H1 (cell line): ENCODE results near the gene ZNF837. TPM values are rescaled to one million over a fixed set of nuclear protein-coding genes. Genes with fewer than 3 reads are reported as not detected.

Experiments used
- CTCF ChIA-PET: fragments of 300-600 bp; sonication (Branson Sonifier 250); formaldehyde crosslinking; loops from one replicate; lab custom pipeline; 2021; ENCODE audit not compliant: partially characterized antibody; lab: Charles Lee
- POLR2A ChIA-PET: fragments of 300-600 bp; sonication (Branson Sonifier 250); formaldehyde crosslinking; loops from one replicate; lab custom pipeline; 2021; ENCODE audit warnings: inconsistent platforms; ENCODE audit not compliant: partially characterized antibody; lab: Charles Lee
- DNase-seq, 2 experiments: peaks; one replicate each; pipeline versions ENCODE4 v3.0.0 to v3.0.0-alpha.2; 2010 to 2022; ENCODE audit warnings: low spot score in 2 of 2, low read depth in 1 of 2, mixed read lengths in 1 of 2
- FAIRE-seq: peaks from 2 replicates; lab custom pipeline; 2011; peaks lifted over from hg19 to GRCh38; lab: Jason Lieb, UNC
- H2AFZ ChIP-seq: 2 replicates; pipeline ENCODE4 v1.8.1; 2012; ENCODE audit warnings: low read length, inconsistent platforms
- H2AK5ac ChIP-seq: 2 replicates; pipeline ENCODE4 v1.6.1; 2013; ENCODE audit warnings: low read depth, low read length
- H2BK120ac ChIP-seq: replicated peaks from 2 replicates; pipeline ENCODE3; 2013; ENCODE audit warnings: low read depth, low read length, inconsistent platforms
- H2BK12ac ChIP-seq: 2 replicates; pipeline ENCODE4 v1.6.1; 2013; ENCODE audit warnings: low read depth, low read length
- H2BK15ac ChIP-seq: 2 replicates; pipeline ENCODE4 v1.6.1; 2013; ENCODE audit warnings: low read length
- H2BK20ac ChIP-seq: 2 replicates; pipeline ENCODE4 v1.6.1; 2013; ENCODE audit warnings: low read length
- H2BK5ac ChIP-seq: 2 replicates; pipeline ENCODE4 v1.6.1; 2013; ENCODE audit warnings: low read depth, low read length
- H3K14ac ChIP-seq: 2 replicates; pipeline ENCODE4 v1.6.1; 2013; ENCODE audit warnings: inconsistent platforms; ENCODE audit not compliant: insufficient read length
- H3K18ac ChIP-seq: 2 replicates; pipeline ENCODE4 v1.6.1; 2013; ENCODE audit warnings: low read length; ENCODE audit errors: extremely low read depth
- H3K23ac ChIP-seq: 2 replicates; pipeline ENCODE4 v1.6.1; 2013; ENCODE audit warnings: inconsistent platforms; ENCODE audit not compliant: insufficient read length
- H3K23me2 ChIP-seq: 2 replicates; pipeline ENCODE4 v1.6.1; 2013; ENCODE audit warnings: low read depth, low read length
- H3K27ac ChIP-seq: 2 replicates; pipeline ENCODE4 v1.6.1; 2011; ENCODE audit warnings: low read depth, low read length, inconsistent platforms
- H3K27me3 ChIP-seq, 4 experiments: replicated peaks in 1 of 4; 1 replicate in 1 of 4; 2 replicates in 3 of 4; pipeline versions ENCODE4 v1.6.1 to v1.8.1; 2011 to 2013; ENCODE audit warnings: low read length in 3 of 4, mild to moderate bottlenecking in 3 of 4, inconsistent platforms in 2 of 4, mixed read lengths in 2 of 4, moderate library complexity in 1 of 4; ENCODE audit not compliant: control insufficient read depth in 3 of 4, insufficient read depth in 3 of 4; ENCODE audit errors: extremely low read depth in 1 of 4
- H3K36me3 ChIP-seq, 4 experiments: 2 replicates each; pipeline versions ENCODE4 v1.6.1 to v1.8.1; 2011 to 2013; ENCODE audit warnings: mild to moderate bottlenecking in 4 of 4, low read length in 3 of 4, moderate library complexity in 2 of 4, control low read depth in 1 of 4, inconsistent platforms in 1 of 4; ENCODE audit not compliant: insufficient read depth in 4 of 4, control insufficient read depth in 2 of 4
- H3K4ac ChIP-seq: replicated peaks from 2 replicates; pipeline ENCODE3; 2013; ENCODE audit warnings: low read length, low read depth, mixed read lengths, inconsistent platforms; ENCODE audit not compliant: insufficient read length
- H3K4me1 ChIP-seq, 4 experiments: replicated peaks in 1 of 4; 1 replicate in 1 of 4; 2 replicates in 3 of 4; pipeline versions ENCODE4 v1.6.1 to v1.8.1; 2011 to 2013; ENCODE audit warnings: low read length in 3 of 4, inconsistent platforms in 2 of 4, mixed read lengths in 1 of 4; ENCODE audit not compliant: insufficient read depth in 4 of 4, control insufficient read depth in 3 of 4
- H3K4me2 ChIP-seq, 2 experiments: 2 replicates each; pipeline versions ENCODE4 v1.6.1 to v1.8.1; 2011 to 2013; ENCODE audit warnings: low read depth in 2 of 2, low read length in 2 of 2, control low read depth in 1 of 2, inconsistent platforms in 1 of 2, mild to moderate bottlenecking in 1 of 2; ENCODE audit not compliant: insufficient read depth in 1 of 2
- H3K4me3 ChIP-seq, 4 experiments: fragments of 200-600, 300-600 bp in 1 of 4; sonication (generic), shearing (Covaris generic), sonication (Bioruptor Twin) in 1 of 4; 2 replicates each; pipeline versions ENCODE4 v1.5.1 to v1.8.1; 2011 to 2016; ENCODE audit warnings: low read length in 4 of 4, low read depth in 3 of 4, control low read depth in 2 of 4, inconsistent platforms in 2 of 4, mild to moderate bottlenecking in 2 of 4, mixed read lengths in 1 of 4, moderate library complexity in 1 of 4; ENCODE audit not compliant: insufficient read depth in 2 of 4; ENCODE audit errors: extremely low read depth in 1 of 4
- H3K56ac ChIP-seq: replicated peaks from 2 replicates; pipeline ENCODE3; 2013; ENCODE audit warnings: low read depth, mild to moderate bottlenecking, mixed read lengths, low read length, inconsistent platforms; ENCODE audit not compliant: insufficient read length
- H3K79me1 ChIP-seq: 2 replicates; pipeline ENCODE4 v1.6.1; 2013; ENCODE audit warnings: low read depth, low read length, control low read depth
- H3K79me2 ChIP-seq, 2 experiments: 2 replicates each; pipeline versions ENCODE4 v1.6.1 to v1.8.1; 2012 to 2013; ENCODE audit warnings: low read length in 2 of 2, mild to moderate bottlenecking in 2 of 2, inconsistent platforms in 1 of 2; ENCODE audit not compliant: insufficient read depth in 2 of 2, control insufficient read depth in 1 of 2
- H3K9ac ChIP-seq, 4 experiments: replicated peaks in 1 of 4; 1 replicate in 1 of 4; 2 replicates in 3 of 4; pipeline versions ENCODE4 v1.6.1 to v1.8.1; 2011 to 2013; ENCODE audit warnings: low read depth in 3 of 4, low read length in 3 of 4, control low read depth in 2 of 4, mild to moderate bottlenecking in 2 of 4, moderate library complexity in 2 of 4, inconsistent platforms in 1 of 4; ENCODE audit errors: extremely low read depth in 1 of 4
- H3K9me3 ChIP-seq, 2 experiments: 2 replicates each; pipeline versions ENCODE4 v1.6.1 to v1.8.1; 2012 to 2013; ENCODE audit warnings: mild to moderate bottlenecking in 2 of 2, moderate library complexity in 2 of 2, control low read depth in 1 of 2, inconsistent platforms in 1 of 2, low read depth in 1 of 2, low read length in 1 of 2, mixed read lengths in 1 of 2; ENCODE audit not compliant: insufficient read depth in 2 of 2
- H4K20me1 ChIP-seq, 2 experiments: replicated peaks in 1 of 2; 2 replicates each; pipeline versions ENCODE3 to v1.8.1; 2011 to 2013; ENCODE audit warnings: inconsistent platforms in 2 of 2, low read length in 2 of 2, mild to moderate bottlenecking in 1 of 2; ENCODE audit not compliant: insufficient read depth in 2 of 2, control insufficient read depth in 1 of 2
- H4K5ac ChIP-seq: 2 replicates; pipeline ENCODE4 v1.6.1; 2013; ENCODE audit warnings: low read length, low read depth, mixed read lengths, inconsistent platforms; ENCODE audit not compliant: insufficient read length
- H4K8ac ChIP-seq: 2 replicates; pipeline ENCODE4 v1.8.0; 2013; ENCODE audit warnings: mild to moderate bottlenecking, moderate library complexity, low read length, inconsistent platforms; ENCODE audit not compliant: insufficient read depth; ENCODE audit errors: extremely low read depth
- H4K91ac ChIP-seq: replicated peaks from 2 replicates; pipeline ENCODE3; 2013; ENCODE audit warnings: low read length, mixed read lengths, inconsistent platforms; ENCODE audit not compliant: insufficient read length
- BRCA1 ChIP-seq: IDR thresholded peaks from 2 replicates; pipeline ENCODE4 v1.6.1; 2012; ENCODE audit warnings: low read depth, low read length, improper control_type of control experiment
- CHD2 ChIP-seq: IDR thresholded peaks from 2 replicates; pipeline ENCODE4 v1.6.1; 2012; ENCODE audit warnings: low read length, improper control_type of control experiment
- FOSL1 ChIP-seq: IDR thresholded peaks from 2 replicates; pipeline ENCODE4 v1.6.1; 2011; ENCODE audit warnings: mild to moderate bottlenecking, low read depth, low read length, moderate library complexity; ENCODE audit not compliant: insufficient read depth
- JUN ChIP-seq: IDR thresholded peaks from 2 replicates; pipeline ENCODE4 v1.6.1; 2011; ENCODE audit warnings: low read depth, mild to moderate bottlenecking, improper control_type of control experiment, low read length
- WGBS, 2 experiments: shearing (Covaris generic) in 1 of 2; methylation state at CpG; one replicate each; pipeline versions ENCODE4 v1.1.6 to v1.1.7; 2013 to 2015; ENCODE audit warnings: low lambda C conversion rate in 2 of 2, mixed read lengths in 2 of 2, inconsistent platforms in 1 of 2, low coverage in 1 of 2, missing lambda C conversion rate in 1 of 2; ENCODE audit not compliant: insufficient replicate concordance in 2 of 2, insufficient coverage in 1 of 2, insufficient read length in 1 of 2; ENCODE audit errors: extremely low coverage in 1 of 2, missing lambda C conversion rate in 1 of 2; 5-methylcytosine and 5-hydroxymethylcytosine counted together
- polyA plus RNA-seq, 7 experiments: library from polyadenylated mRNA; depleted of rRNA in 3 of 7; stranded (reverse) in 5 of 7; unstranded in 2 of 7; fragments of >200 nt in 5 of 7; fragments of 200-250 nt in 2 of 7; gene quantifications; 1 replicate in 5 of 7; 2 replicates in 1 of 7; 4 replicates in 1 of 7; pipeline versions ENCODE4 v1.2.1 to v1.2.3, GENCODE V29; 2011 to 2013; ENCODE audit warnings: missing spikeins in 2 of 7, mixed read lengths in 2 of 7
- total RNA-seq: library from RNA; stranded (reverse); fragmentation: NEBNext Ultra II Directional; extraction: Animal tissue kit (Norgen Biotek cat#: 25700); gene quantifications from 2 replicates; pipeline ENCODE4 v1.2.1, GENCODE V29; 2021

The ZNF837 gene
- total and polyA plus RNA-seq, 2 of the 8 experiments (the other 6 are each of a cell fraction or from before 2014, with no cell fraction given), result 1.9 to 3.3 TPM

GRCh38 chr19:58399903-58400302 is 19.1 kb upstream of the ZNF837 start:
- Histone ChIP-seq H2AFZ (no peak overlapping the region), H3K79me2 (no peaks in the 10 kb centered on the region), H2BK12ac (no peak overlapping the region), H2BK15ac (no peak overlapping the region), H3K79me1 (no peaks in the 10 kb centered on the region; the same call in 1 of the 2 replicates), H3K23me2 (peaks cover 12% of the 10 kb centered on the region), H3K36me3 (peaks cover 0 to under 1% (median under 1%) of the 10 kb centered on the region in 4 experiments; a peak in 3 of 8 replicates), H3K27ac (no peak overlapping the region), H3K9ac (no peak overlapping the region), H3K14ac (no peak overlapping the region), H3K4me3 (no peak overlapping the region), H4K8ac (no peak overlapping the region), H3K4me2 (peak overlapping the region in 1 of 2 experiments; percentile 50; a peak in 1 of 4 replicates), H3K27me3 (peaks cover 3 to 17% (median 11%) of the 10 kb centered on the region in 4 experiments; a peak in 6 of 7 replicates), H3K18ac (no peak overlapping the region), H2BK20ac (no peak overlapping the region), H3K23ac (no peak overlapping the region), H3K4me1 (peaks cover 0 to 27% (median 17%) of the 10 kb centered on the region in 4 experiments; a peak in 5 of 7 replicates), H2AK5ac (no peak overlapping the region), H2BK120ac (no peak overlapping the region), H3K4ac (no peak overlapping the region), H3K9me3 (no peaks in the 10 kb centered on the region), H4K20me1 (peaks cover 0 to 3% of the 10 kb centered on the region in 2 experiments), H4K91ac (no peak overlapping the region), H3K56ac (no peak overlapping the region), H4K5ac (no peak overlapping the region), H2BK5ac (no peak overlapping the region)
- WGBS, 2 experiments, result 100% methylated on average over 1 of the region's 3 CpGs; no CpG with 5 or more reads in 1 of the 2 experiments
- TF ChIP-seq CHD2 (no peak), BRCA1 (no peak), JUN (no peak), FOSL1 (no peak)
- FAIRE-seq (no peak), DNase-seq (no peak)
- ChIA-PET CTCF (interaction anchor here (1.7 to 2.8 kb wide), 2 partner anchors 38 to 120 kb away, joined by 4 to 7 read pairs; partner anchors contain the start of genes ZBTB45 and ZNF497), POLR2A (interaction anchor here (0.8 to 7.2 kb wide), 5 partner anchors 9 to 120 kb away, joined by 3 to 78 read pairs (median 5); partner anchors contain the start of genes RPS5, ZNF584 and ZNF837)
